H9 (cell line): ENCODE results near the gene DCAF5. TPM values are rescaled to one million over a fixed set of nuclear protein-coding genes. Genes with fewer than 3 reads are reported as not detected.

Source experiments
- DNase-seq: peaks from one replicate; pipeline ENCODE4 v3.0.0-alpha.2; 2017
- H2AFZ ChIP-seq: one replicate; pipeline ENCODE4 v1.6.1; 2013; ENCODE audit warnings: mild to moderate bottlenecking, low read length, control low read depth, moderate library complexity
- H2AK5ac ChIP-seq: 2 replicates; pipeline ENCODE4 v1.6.1; 2013; ENCODE audit warnings: low read length, control low read depth, mixed read lengths; ENCODE audit not compliant: insufficient read length
- H2BK120ac ChIP-seq: one replicate; pipeline ENCODE4 v1.6.1; 2013; ENCODE audit warnings: low read depth, mild to moderate bottlenecking, low read length, control low read depth, inconsistent platforms; ENCODE audit not compliant: poor library complexity, severe bottlenecking
- H2BK12ac ChIP-seq: 2 replicates; pipeline ENCODE4 v1.6.1; 2013; ENCODE audit warnings: low read length, control low read depth, mixed read lengths, low read depth; ENCODE audit not compliant: insufficient read length
- H2BK15ac ChIP-seq: 2 replicates; pipeline ENCODE4 v1.6.1; 2013; ENCODE audit warnings: low read depth, low read length, control low read depth
- H2BK20ac ChIP-seq: one replicate; pipeline ENCODE4 v1.6.1; 2013; ENCODE audit warnings: low read depth, mild to moderate bottlenecking, low read length, control low read depth, inconsistent platforms; ENCODE audit not compliant: poor library complexity, severe bottlenecking
- H2BK5ac ChIP-seq: 2 replicates; pipeline ENCODE4 v1.6.1; 2013; ENCODE audit warnings: low read length, control low read depth, mixed read lengths; ENCODE audit not compliant: insufficient read length
- H3K14ac ChIP-seq: 2 replicates; pipeline ENCODE4 v1.6.1; 2013; ENCODE audit warnings: low read length, control low read depth; ENCODE audit not compliant: insufficient read depth
- H3K18ac ChIP-seq: 2 replicates; pipeline ENCODE4 v1.6.1; 2013; ENCODE audit warnings: low read depth, mild to moderate bottlenecking, mixed read lengths, low read length, control low read depth; ENCODE audit not compliant: insufficient read length
- H3K23ac ChIP-seq: 2 replicates; pipeline ENCODE4 v1.6.1; 2013; ENCODE audit warnings: low read length, control low read depth, mixed read lengths, low read depth; ENCODE audit not compliant: insufficient read length
- H3K23me2 ChIP-seq: 2 replicates; pipeline ENCODE4 v1.6.1; 2013; ENCODE audit warnings: low read depth, mild to moderate bottlenecking, mixed read lengths, low read length, control low read depth; ENCODE audit not compliant: insufficient read length, poor library complexity, severe bottlenecking
- H3K27ac ChIP-seq: 2 replicates; pipeline ENCODE4 v1.5.1; 2013; ENCODE audit warnings: low read length, control low read depth, mixed read lengths, low read depth; ENCODE audit not compliant: insufficient read length
- H3K27me3 ChIP-seq: 2 replicates; pipeline ENCODE4 v1.6.1; 2013; ENCODE audit warnings: low read length, control low read depth, inconsistent platforms; ENCODE audit not compliant: insufficient read depth
- H3K4ac ChIP-seq: 2 replicates; pipeline ENCODE4 v1.6.1; 2013; ENCODE audit warnings: low read depth, mild to moderate bottlenecking, control low read depth, inconsistent platforms, low read length, moderate library complexity
- H3K4me1 ChIP-seq: 2 replicates; pipeline ENCODE4 v1.6.1; 2013; ENCODE audit warnings: low read length, control low read depth, inconsistent platforms; ENCODE audit not compliant: insufficient read depth
- H3K4me2 ChIP-seq: 2 replicates; pipeline ENCODE4 v1.6.1; 2013; ENCODE audit warnings: low read length, control low read depth, mixed read lengths; ENCODE audit not compliant: insufficient read length, insufficient read depth
- H3K56ac ChIP-seq: 2 replicates; pipeline ENCODE4 v1.6.1; 2013; ENCODE audit warnings: low read depth, mild to moderate bottlenecking, mixed read lengths, low read length, control low read depth; ENCODE audit not compliant: insufficient read length
- H3K79me1 ChIP-seq: 2 replicates; pipeline ENCODE4 v1.6.1; 2013; ENCODE audit warnings: low read depth, mild to moderate bottlenecking, moderate library complexity, low read length, control low read depth, inconsistent platforms; ENCODE audit not compliant: insufficient read depth, poor library complexity, severe bottlenecking
- H3K79me2 ChIP-seq: 2 replicates; pipeline ENCODE4 v1.6.1; 2013; ENCODE audit warnings: low read length, control low read depth, inconsistent platforms; ENCODE audit not compliant: insufficient read depth
- H3K9ac ChIP-seq: 2 replicates; pipeline ENCODE4 v1.6.1; 2013; ENCODE audit warnings: low read length, control low read depth, mixed read lengths; ENCODE audit not compliant: insufficient read length; ENCODE audit errors: extremely low read depth
- H3K9me3 ChIP-seq: one replicate; pipeline ENCODE4 v1.6.1; 2013; ENCODE audit warnings: low read depth, low read length, inconsistent platforms; ENCODE audit not compliant: control insufficient read depth
- H3T11ph ChIP-seq: one replicate; pipeline ENCODE4 v1.6.1; 2013; ENCODE audit warnings: mild to moderate bottlenecking, low read length, control low read depth, inconsistent platforms
- H4K20me1 ChIP-seq: one replicate; pipeline ENCODE4 v1.6.1; 2013; ENCODE audit not compliant: control insufficient read depth, insufficient read length, insufficient read depth
- H4K5ac ChIP-seq: 2 replicates; pipeline ENCODE4 v1.6.1; 2013; ENCODE audit warnings: low read depth, mild to moderate bottlenecking, mixed read lengths, low read length, control low read depth; ENCODE audit not compliant: insufficient read length
- H4K8ac ChIP-seq: replicated peaks from 2 replicates; pipeline ENCODE4 v1.6.1; 2013; ENCODE audit warnings: low read length, control low read depth, mixed read lengths, low read depth; ENCODE audit not compliant: insufficient read length
- H4K91ac ChIP-seq: 2 replicates; pipeline ENCODE4 v1.6.1; 2013; ENCODE audit warnings: low read depth, mild to moderate bottlenecking, moderate library complexity, mixed read lengths, low read length, control low read depth; ENCODE audit not compliant: insufficient read length
- H3K27ac Mint-ChIP-seq, 3 experiments: 2 replicates in 2 of 3; 3 replicates in 1 of 3; pipeline ENCODE4 v1.8.0; 2020 to 2021; ENCODE audit warnings: mixed read lengths in 3 of 3, mild to moderate bottlenecking in 1 of 3, moderate library complexity in 1 of 3
- H3K27me3 Mint-ChIP-seq: 2 replicates; pipeline ENCODE4 v1.8.0; 2021; ENCODE audit warnings: low read depth, mild to moderate bottlenecking, moderate library complexity, mixed read lengths
- H3K36me3 Mint-ChIP-seq, 3 experiments: 2 replicates in 2 of 3; 3 replicates in 1 of 3; pipeline ENCODE4 v1.8.0; 2020 to 2021; ENCODE audit warnings: low read depth in 3 of 3, mixed read lengths in 3 of 3; ENCODE audit not compliant: insufficient read depth in 1 of 3
- H3K4me1 Mint-ChIP-seq, 2 experiments: 2 replicates each; pipeline ENCODE4 v1.8.0; 2020; ENCODE audit warnings: mixed read lengths in 2 of 2
- H3K4me3 Mint-ChIP-seq, 2 experiments: 2 replicates in 1 of 2; 3 replicates in 1 of 2; pipeline ENCODE4 v1.8.0; 2020 to 2021; ENCODE audit warnings: mild to moderate bottlenecking in 2 of 2, mixed read lengths in 2 of 2, moderate library complexity in 1 of 2
- H3K9me3 Mint-ChIP-seq, 2 experiments: 2 replicates in 1 of 2; 3 replicates in 1 of 2; pipeline ENCODE4 v1.8.0; 2020; ENCODE audit warnings: mild to moderate bottlenecking in 2 of 2, mixed read lengths in 2 of 2, moderate library complexity in 1 of 2
- WGBS: extraction: QIAGEN DNeasy Blood & Tissue Kit; methylation state at CpG from one replicate; pipeline ENCODE4 v1.1.7; 2013; ENCODE audit warnings: missing lambda C conversion rate, low lambda C conversion rate, mixed read lengths; ENCODE audit not compliant: insufficient read length; ENCODE audit errors: extremely low coverage; 5-methylcytosine and 5-hydroxymethylcytosine counted together
- total RNA-seq: library from RNA; stranded (reverse); gene quantifications from 2 replicates; pipeline ENCODE4 v1.2.1, GENCODE V29; 2021
- TF ChIP-seq, protein P1 (sequence below): fragments of 200-600 bp; sonication (generic); conservative IDR thresholded peaks from 3 replicates; pipeline ENCODE4 v1.8.0; 2021; ENCODE audit warnings: antibody characterized with exemption, mild to moderate bottlenecking

DCAF5 gene
- total RNA-seq, 1 experiment from 2014 or later = 31.4 TPM

DNA sequence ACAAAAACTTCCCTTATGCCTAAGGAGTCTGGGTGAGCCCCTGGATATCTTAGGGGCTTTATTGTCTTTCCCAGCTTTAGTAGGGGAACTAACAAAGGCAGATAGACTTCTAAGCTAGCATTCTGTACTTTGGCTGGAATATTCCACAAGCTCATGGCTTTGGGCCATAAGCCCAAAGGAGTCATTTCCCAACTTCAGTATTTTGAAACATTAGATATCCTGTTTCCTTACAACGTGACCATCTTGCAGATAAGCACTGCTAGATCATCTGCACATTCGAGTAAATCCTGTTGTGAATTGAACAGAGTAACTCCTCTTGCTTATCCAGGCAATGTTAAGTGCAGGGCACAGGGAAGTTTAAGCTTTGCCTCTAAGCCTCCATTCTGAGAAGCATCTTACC lies 103.2 kb downstream of the DCAF5 start:
- no peak overlapping the region for H3K23ac ChIP-seq
- H4K20me1 ChIP-seq = no peaks in the 10 kb centered on the region
- H3K4me2 ChIP-seq = no peak overlapping the region
- no peaks in the 10 kb centered on the region for H3K9me3 ChIP-seq
- Mint-ChIP-seq H3K4me3 (no peak overlapping the region), H3K36me3 (peaks cover 4 to 14% (median 7%) of the 10 kb centered on the region in 3 experiments; a peak in 5 of 7 replicates), H3K4me1 (peaks cover 56% of the 10 kb centered on the region in 2 experiments), H3K9me3 (no peaks in the 10 kb centered on the region), H3K27me3 (no peaks in the 10 kb centered on the region), H3K27ac (0 out of 7 replicates have a peak overlapping the region, but pooled peaks of 1 of the 3 experiments have one; percentile 12)
- no peak overlapping the region for H3K9ac ChIP-seq
- H3K4me1 ChIP-seq = peaks cover 16% of the 10 kb centered on the region; the same call in 1 of the 2 replicates
- no peak overlapping the region for H3T11ph ChIP-seq
- no CpG with 5 or more reads among the region's 2 CpGs for WGBS
- H4K91ac ChIP-seq = no peak overlapping the region
- H3K79me2 ChIP-seq = no peaks in the 10 kb centered on the region
- H3K27ac ChIP-seq = no peak overlapping the region
- no peaks in the 10 kb centered on the region for H3K23me2 ChIP-seq
- no peak overlapping the region for H4K8ac ChIP-seq
- H2BK120ac ChIP-seq = no peak overlapping the region
- no peak overlapping the region for H4K5ac ChIP-seq
- no peak overlapping the region for H2BK5ac ChIP-seq
- no peak overlapping the region for H3K4ac ChIP-seq
- no peak overlapping the region for H3K18ac ChIP-seq
- H2AK5ac ChIP-seq = no peak overlapping the region
- H2AFZ ChIP-seq = no peak overlapping the region
- H3K27me3 ChIP-seq = no peaks in the 10 kb centered on the region
- H2BK20ac ChIP-seq = no peak overlapping the region
- no peak overlapping the region for H2BK15ac ChIP-seq
- DNase-seq = no peak
- no peak overlapping the region for H3K14ac ChIP-seq
- TF ChIP-seq, protein P1, sequence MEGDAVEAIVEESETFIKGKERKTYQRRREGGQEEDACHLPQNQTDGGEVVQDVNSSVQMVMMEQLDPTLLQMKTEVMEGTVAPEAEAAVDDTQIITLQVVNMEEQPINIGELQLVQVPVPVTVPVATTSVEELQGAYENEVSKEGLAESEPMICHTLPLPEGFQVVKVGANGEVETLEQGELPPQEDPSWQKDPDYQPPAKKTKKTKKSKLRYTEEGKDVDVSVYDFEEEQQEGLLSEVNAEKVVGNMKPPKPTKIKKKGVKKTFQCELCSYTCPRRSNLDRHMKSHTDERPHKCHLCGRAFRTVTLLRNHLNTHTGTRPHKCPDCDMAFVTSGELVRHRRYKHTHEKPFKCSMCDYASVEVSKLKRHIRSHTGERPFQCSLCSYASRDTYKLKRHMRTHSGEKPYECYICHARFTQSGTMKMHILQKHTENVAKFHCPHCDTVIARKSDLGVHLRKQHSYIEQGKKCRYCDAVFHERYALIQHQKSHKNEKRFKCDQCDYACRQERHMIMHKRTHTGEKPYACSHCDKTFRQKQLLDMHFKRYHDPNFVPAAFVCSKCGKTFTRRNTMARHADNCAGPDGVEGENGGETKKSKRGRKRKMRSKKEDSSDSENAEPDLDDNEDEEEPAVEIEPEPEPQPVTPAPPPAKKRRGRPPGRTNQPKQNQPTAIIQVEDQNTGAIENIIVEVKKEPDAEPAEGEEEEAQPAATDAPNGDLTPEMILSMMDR = no peak
- no peaks in the 10 kb centered on the region for H3K79me1 ChIP-seq
- no peak overlapping the region for H3K56ac ChIP-seq
- H2BK12ac ChIP-seq = no peak overlapping the region
